ENCODE results near the gene ARID3B. TPM values are rescaled to one million over a fixed set of nuclear protein-coding genes. Genes with fewer than 3 reads are reported as not detected.
A peak's percentile ranks its signal among the peaks of the same experiment; 100 is the strongest.

The ARID3B gene
- total RNA-seq, 1 experiment from 2014 or later: 8.1 TPM

- POLR2A ChIA-PET: interaction anchor here (1.2 kb wide), 1 partner anchor 15 kb away, joined by 3 read pairs; no protein-coding TSS in a partner anchor
- no TSS peak for BruUV-seq (replicated peaks)
- no peaks in the 10 kb centered on the region for H3K9me2 ChIP-seq (ENCODE audit: insufficient read depth)
Measured at GRCh38 chr15:74545086-74545485, 4.1 kb downstream of the ARID3B start.

GRCh38 chr15:74545776-74546656 lies 5.0 kb downstream of the ARID3B start:
- DNase-seq (ENCODE audit: low read depth, low spot score) (peak; percentile 93), ATAC-seq (peak; percentile 84)
- H3K9ac ChIP-seq (ENCODE audit: low read length): peak overlapping the region; percentile 20
- ChIA-PET CTCF (interaction anchor here (1.0 to 1.1 kb wide), 2 partner anchors 63 to 75 kb away, joined by 3 to 4 read pairs; no protein-coding TSS in a partner anchor), RAD21 (ENCODE audit: low non-redundant PET in 1 of 2, low total read pairs in 2 of 2, uncharacterized antibody in 2 of 2, unreplicated experiment in 2 of 2) (interaction anchor here in 1 of 2 experiments (1.1 kb wide), 1 partner anchor 68 kb away, joined by 3 read pairs; no protein-coding TSS in a partner anchor), POLR2A (interaction anchor here (1.2 to 1.6 kb wide), 2 partner anchors 9 to 16 kb away, joined by 3 to 5 read pairs; no protein-coding TSS in a partner anchor)
- H3K79me2 ChIP-seq (ENCODE audit: insufficient read depth, low read length): peaks cover 27% of the 10 kb centered on the region
- H3K27me3 ChIP-seq (ENCODE audit: insufficient read depth, low read length): peaks cover 17% of the 10 kb centered on the region; the same call in 1 of the 2 replicates
- H3K4me2 ChIP-seq (ENCODE audit: low read length): peak overlapping the region; percentile 49
- H3K27ac ChIP-seq (ENCODE audit: low read depth, low read length): no peak overlapping the region
- H3K9me3 ChIP-seq (ENCODE audit: control insufficient read depth in 1 of 2, insufficient read depth in 1 of 2, low read depth in 1 of 2, low read length in 2 of 2): no peaks in the 10 kb centered on the region
- H4K20me1 ChIP-seq (ENCODE audit: insufficient read depth): peaks cover 22% of the 10 kb centered on the region
- H3K4me1 ChIP-seq (ENCODE audit: control insufficient read depth in 1 of 2, insufficient read depth in 2 of 2, low read length in 2 of 2): peaks cover 18 to 36% of the 10 kb centered on the region in 2 experiments
- H2AFZ ChIP-seq (ENCODE audit: low read depth, low read length, poor library complexity, severe bottlenecking): no peak overlapping the region
- no peaks in the 10 kb centered on the region for H3K9me2 ChIP-seq (ENCODE audit: insufficient read depth)
- no peak overlapping the region for H3K4me3 ChIP-seq (replicated peaks in 1 of 2; ENCODE audit: low read depth in 1 of 2, low read length in 2 of 2)
- no peaks in the 10 kb centered on the region; a peak in 1 of 4 replicates for H3K36me3 ChIP-seq (ENCODE audit: control insufficient read depth in 1 of 2, insufficient read depth in 2 of 2, low read length in 2 of 2)
- intact Hi-C loops (cut with micrococcal nuclease): no loop called here
- BruUV-seq (replicated peaks): no TSS peak
- peak; percentile 81 for TF ChIP-seq POLR2AphosphoS5 (IDR thresholded peaks at IDR 0.05; ENCODE audit: low read depth, low read length)
- TF ChIP-seq JUND (IDR thresholded peaks at IDR 0.05): peak; percentile 89
- peak; percentile 48; the same call in 1 of the 2 replicates for TF ChIP-seq SRF (IDR thresholded peaks at IDR 0.05; ENCODE audit: low read depth)
- TF ChIP-seq SP1 (IDR thresholded peaks at IDR 0.05; ENCODE audit: low read depth): peak; percentile 90
- TF ChIP-seq MAX (IDR thresholded peaks at IDR 0.05): peak; percentile 83
- peak; percentile 75 for TF ChIP-seq ZBTB33 (IDR thresholded peaks at IDR 0.05; ENCODE audit: extremely low read depth, insufficient replicate concordance, low read length)
- peak; percentile 83 for TF ChIP-seq FOSL1 (IDR thresholded peaks at IDR 0.05; ENCODE audit: low read depth)
- no peak for TF ChIP-seq ZFX (IDR thresholded peaks at IDR 0.05)
- no peak for TF ChIP-seq REST (IDR thresholded peaks at IDR 0.05; ENCODE audit: low read depth)
- peak; percentile 95 for TF ChIP-seq CBX3 (IDR thresholded peaks at IDR 0.05; ENCODE audit: low read depth)
- peak; percentile 94 for TF ChIP-seq CEBPB (IDR thresholded peaks at IDR 0.05; ENCODE audit: low read depth)
- TF ChIP-seq YY1 (IDR thresholded peaks at IDR 0.05; ENCODE audit: extremely low read depth, insufficient replicate concordance, low read depth, low read length): peak; percentile 15

More at GRCh38 chr15:74545086-74545485, 4.1 kb downstream of the ARID3B start:
- H3K9ac ChIP-seq (ENCODE audit: low read length): no peak overlapping the region; the same call in 1 of the 2 replicates
- CTCF ChIA-PET: interaction anchor here (1.1 kb wide), 1 partner anchor 76 kb away, joined by 4 read pairs; no protein-coding TSS in a partner anchor
- intact Hi-C loops (cut with micrococcal nuclease): no loop called here
- H3K27me3 ChIP-seq (ENCODE audit: insufficient read depth, low read length): peaks cover 17% of the 10 kb centered on the region; the same call in 1 of the 2 replicates
- ATAC-seq (no peak), DNase-seq (ENCODE audit: low read depth, low spot score) (no peak)
- no peak overlapping the region for H3K4me3 ChIP-seq (replicated peaks in 1 of 2; ENCODE audit: low read depth in 1 of 2, low read length in 2 of 2)
- H2AFZ ChIP-seq (ENCODE audit: low read depth, low read length, poor library complexity, severe bottlenecking): no peak overlapping the region
- H3K4me2 ChIP-seq (ENCODE audit: low read length): no peak overlapping the region
- peaks cover 31% of the 10 kb centered on the region for H3K79me2 ChIP-seq (ENCODE audit: insufficient read depth, low read length)
- peaks cover 22% of the 10 kb centered on the region for H4K20me1 ChIP-seq (ENCODE audit: insufficient read depth)
- RAD21 ChIA-PET (ENCODE audit: low non-redundant PET in 1 of 2, low total read pairs in 2 of 2, uncharacterized antibody in 2 of 2, unreplicated experiment in 2 of 2): no interaction called here
- no peak overlapping the region for H3K27ac ChIP-seq (ENCODE audit: low read depth, low read length)
- TF ChIP-seq POLR2AphosphoS5 (IDR thresholded peaks at IDR 0.05; ENCODE audit: low read depth, low read length): no peak
- H3K9me3 ChIP-seq (ENCODE audit: control insufficient read depth in 1 of 2, insufficient read depth in 1 of 2, low read depth in 1 of 2, low read length in 2 of 2): no peaks in the 10 kb centered on the region
- H3K36me3 ChIP-seq (ENCODE audit: control insufficient read depth in 1 of 2, insufficient read depth in 2 of 2, low read length in 2 of 2): no peaks in the 10 kb centered on the region
- peaks cover 18 to 36% of the 10 kb centered on the region in 2 experiments for H3K4me1 ChIP-seq (ENCODE audit: control insufficient read depth in 1 of 2, insufficient read depth in 2 of 2, low read length in 2 of 2)
